Measurements from ENCODE around the gene PITRM1.
"Not testable (repeated sequence)": the region's sequence is repeated elsewhere in the genome, so short reads cannot be mapped to it uniquely, and the experiment has no call there.

PITRM1 gene

GRCh38 chr10:3199488-3199887 is 26.9 kb upstream of the PITRM1 start:
- no peak for DNase-seq (ENCODE audit: low read depth in 2 of 2, low spot score in 1 of 2)

DNA sequence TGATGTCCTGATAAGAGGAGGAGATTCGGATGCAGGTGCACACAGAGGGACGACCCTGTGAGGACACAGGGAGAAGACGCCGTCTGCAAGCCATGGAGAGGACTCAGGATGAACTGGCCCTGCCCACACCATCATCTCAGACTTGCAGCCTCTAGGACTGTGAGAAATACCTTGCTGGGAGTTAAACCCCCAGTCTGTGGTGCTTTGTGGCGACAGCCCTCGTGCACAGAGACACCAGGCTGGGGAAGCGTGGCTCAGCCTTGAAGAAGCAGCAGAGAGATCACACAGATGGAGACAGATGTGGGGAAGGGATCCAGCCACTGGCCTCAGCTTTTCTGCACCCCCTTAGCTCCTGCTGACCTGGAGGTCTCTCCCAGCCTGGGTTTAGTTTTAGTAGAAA is 26.3 kb upstream of the PITRM1 start:
- no peak for DNase-seq (ENCODE audit: low read depth in 2 of 2, low spot score in 1 of 2)

GRCh38 chr10:3197348-3198003 is 24.9 kb upstream of the PITRM1 start:
- peak; percentile 33 to 55 for DNase-seq (ENCODE audit: low read depth in 2 of 2, low spot score in 1 of 2)

- DNase-seq (ENCODE audit: low read depth in 2 of 2, low spot score in 1 of 2): no peak
Measured at GRCh38 chr10:3196958-3197347, 24.4 kb upstream of the PITRM1 start.

DNA sequence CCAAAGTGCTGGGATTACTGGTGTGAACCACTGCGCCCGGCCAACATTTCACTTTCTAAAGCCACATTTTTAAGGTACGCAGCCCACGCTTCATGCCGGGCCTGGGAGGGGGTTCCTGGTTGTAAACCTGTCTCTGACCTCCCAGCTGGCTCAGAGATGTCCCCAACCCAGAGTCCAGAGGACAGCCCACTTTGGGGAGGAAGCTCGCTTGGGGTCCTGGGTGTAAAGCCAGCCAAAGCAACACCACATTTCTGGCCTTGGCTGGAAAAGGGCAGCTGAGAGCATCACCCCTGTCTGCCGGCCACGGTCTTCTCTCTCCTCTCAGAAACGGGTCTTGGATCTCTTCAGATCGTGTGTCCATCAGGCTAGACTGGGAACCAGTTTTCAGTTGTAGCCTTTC is 23.9 kb upstream of the PITRM1 start:
- no peak for DNase-seq (ENCODE audit: low read depth in 2 of 2, low spot score in 1 of 2)

DNA sequence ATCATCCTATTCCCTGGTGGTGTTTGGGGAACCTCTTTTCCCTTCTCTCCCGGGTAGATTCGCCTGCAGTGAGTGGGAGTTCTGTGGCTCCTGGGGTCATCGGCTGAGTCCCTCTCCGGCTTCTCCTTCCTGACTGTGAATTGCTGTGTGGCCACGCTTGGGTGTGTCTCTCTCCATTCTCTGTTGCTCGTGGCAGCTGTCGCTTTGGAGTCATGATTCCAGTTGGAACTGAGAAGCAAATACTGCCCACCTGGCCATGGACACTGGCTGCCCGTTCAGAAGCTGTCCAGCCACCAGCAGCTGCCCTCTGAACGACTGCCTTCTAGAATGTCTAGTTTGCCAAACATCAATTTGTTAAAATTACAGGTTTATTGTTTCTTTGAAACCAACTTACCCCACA is 23.1 kb upstream of the PITRM1 start:
- no peak for DNase-seq (ENCODE audit: low read depth in 2 of 2, low spot score in 1 of 2)

DNA sequence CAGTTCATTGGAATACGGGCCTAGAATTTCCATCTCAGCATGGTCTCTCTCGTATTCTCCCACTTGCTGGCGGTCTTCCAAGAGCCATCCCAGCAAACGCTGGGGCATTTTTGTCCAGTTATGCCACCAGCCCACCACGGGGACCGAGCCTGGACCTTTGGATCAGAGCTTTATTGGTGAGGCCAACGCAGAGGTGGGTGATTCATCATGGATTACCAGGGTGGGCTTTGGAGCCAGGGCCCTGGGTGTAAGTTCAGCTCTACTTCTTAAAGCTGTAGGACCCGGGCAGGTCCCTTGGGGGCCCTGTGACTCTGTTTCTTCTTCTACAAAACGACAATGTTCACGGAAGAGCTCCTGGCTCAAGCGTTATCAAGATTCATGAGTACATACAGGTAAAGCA is 22.7 kb upstream of the PITRM1 start:
- no peak for DNase-seq (ENCODE audit: low read depth in 2 of 2, low spot score in 1 of 2)

- DNase-seq (ENCODE audit: low read depth in 2 of 2, low spot score in 1 of 2): no peak
Measured at GRCh38 chr10:3194871-3195270, 22.3 kb upstream of the PITRM1 start.

DNA sequence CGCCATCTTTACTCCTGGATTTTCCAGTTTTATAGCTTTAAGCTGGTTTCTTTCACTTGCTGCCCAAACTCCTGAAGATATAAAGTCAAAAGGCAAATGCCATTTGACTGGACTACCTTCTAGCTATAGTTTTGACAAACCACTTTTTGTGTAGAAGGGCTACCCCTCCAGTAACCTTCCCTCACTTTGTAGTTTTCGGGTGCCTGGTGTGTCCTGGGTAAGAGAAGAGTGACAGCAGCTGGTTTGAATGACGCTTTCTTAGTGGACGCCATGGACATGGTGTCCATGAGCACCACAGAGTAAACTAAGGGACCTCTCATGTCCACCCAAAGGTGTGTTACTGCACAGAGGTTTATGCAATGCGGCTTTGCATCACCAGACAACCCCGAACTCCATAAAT is 21.2 kb upstream of the PITRM1 start:
- DNase-seq (ENCODE audit: low read depth in 2 of 2, low spot score in 1 of 2): no peak

DNA sequence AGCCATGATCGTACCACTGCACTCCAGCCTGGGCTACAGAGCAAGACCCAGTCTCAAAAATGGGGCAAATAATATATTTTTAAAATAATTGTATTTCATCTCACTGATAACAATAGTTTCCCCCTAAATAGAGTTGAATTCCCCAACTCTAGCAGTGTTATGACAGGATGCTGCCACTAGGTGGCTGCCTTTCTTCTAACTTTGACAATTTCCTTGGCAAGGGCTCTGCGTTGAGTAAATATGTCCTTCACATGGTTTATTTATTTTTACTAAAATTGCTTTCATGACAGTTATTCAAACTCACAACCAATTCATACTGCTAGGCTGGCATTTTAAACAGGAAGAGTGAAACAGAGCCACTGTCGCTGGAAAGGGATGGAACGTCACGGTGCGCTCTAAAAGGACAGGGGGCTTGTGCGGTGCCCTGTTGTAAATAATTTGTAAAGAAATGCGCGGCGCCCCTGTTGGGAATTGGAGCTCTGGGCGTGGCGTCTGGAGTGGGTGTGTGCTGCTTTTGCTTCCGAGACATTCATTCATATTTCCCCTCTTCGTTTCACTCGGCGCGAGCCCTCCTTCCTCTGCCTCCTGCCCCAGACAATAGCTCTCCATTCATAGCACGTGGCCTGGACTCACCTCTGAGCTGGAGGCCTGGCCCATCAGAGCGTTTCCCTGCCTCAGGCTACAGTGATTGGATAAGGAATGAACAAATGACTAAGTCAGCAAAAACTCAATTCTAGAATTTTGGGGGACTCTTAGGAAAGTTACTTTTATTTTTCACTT is 20.5 kb upstream of the PITRM1 start:
- DNase-seq (ENCODE audit: low read depth in 2 of 2, low spot score in 1 of 2): peak in 1 of 2 donors; percentile 21

GRCh38 chr10:3190817-3191216 is 18.2 kb upstream of the PITRM1 start:
- no peak for DNase-seq (ENCODE audit: low read depth in 2 of 2, low spot score in 1 of 2)

GRCh38 chr10:3187229-3187628 is 14.6 kb upstream of the PITRM1 start:
- not testable (repeated sequence) for DNase-seq (ENCODE audit: low read depth in 2 of 2, low spot score in 1 of 2)

DNA sequence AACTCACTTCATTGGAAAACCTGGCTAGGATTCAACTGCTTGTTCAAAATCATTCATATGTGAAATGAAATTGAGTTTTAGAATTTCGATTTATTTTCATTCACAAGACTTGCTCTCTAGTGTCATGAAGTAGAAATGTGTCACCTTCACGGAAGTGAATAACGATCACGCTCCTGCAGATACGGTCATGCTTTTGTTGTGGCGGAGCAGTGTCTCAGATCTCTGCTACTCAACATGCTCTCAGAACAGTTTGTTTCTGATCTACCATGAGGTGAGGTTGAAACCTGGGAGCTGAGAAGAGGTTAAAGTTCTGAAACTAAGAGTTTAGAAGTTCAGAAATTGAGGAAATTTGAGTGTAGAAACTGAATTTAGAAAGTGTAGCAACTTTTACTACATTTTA is 13.8 kb upstream of the PITRM1 start:
- DNase-seq (ENCODE audit: low read depth in 2 of 2, low spot score in 1 of 2): no peak

- DNase-seq (ENCODE audit: low read depth in 2 of 2, low spot score in 1 of 2): no peak
Measured at GRCh38 chr10:3185386-3185785, 12.8 kb upstream of the PITRM1 start.

- no peak for DNase-seq (ENCODE audit: low read depth in 2 of 2, low spot score in 1 of 2)
Measured at GRCh38 chr10:3180355-3181025, 7.9 kb upstream of the PITRM1 start.

- no peak for DNase-seq (ENCODE audit: low read depth in 2 of 2, low spot score in 1 of 2)
Measured at GRCh38 chr10:3179174-3179573, 6.6 kb upstream of the PITRM1 start.

DNA sequence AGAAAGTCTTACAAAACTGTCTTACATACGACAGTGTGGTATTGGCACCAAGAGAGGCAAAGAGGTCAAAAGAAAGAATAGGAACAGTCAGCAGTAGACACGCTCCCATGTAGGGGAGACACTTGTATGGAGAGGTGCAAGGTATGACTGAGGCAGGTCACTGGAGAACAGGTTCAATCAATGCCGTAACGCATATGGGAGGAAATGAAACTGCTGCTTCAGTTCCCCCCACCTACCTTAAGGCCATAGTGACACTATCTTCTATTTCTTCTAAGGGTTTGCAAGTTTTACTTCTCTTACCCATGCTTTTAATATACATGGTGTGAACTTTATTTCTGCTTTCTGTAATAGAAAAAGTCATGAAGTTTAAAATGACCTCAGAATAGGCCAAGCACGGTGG is 5.5 kb upstream of the PITRM1 start:
- DNase-seq (ENCODE audit: low read depth in 2 of 2, low spot score in 1 of 2): no peak

DNA sequence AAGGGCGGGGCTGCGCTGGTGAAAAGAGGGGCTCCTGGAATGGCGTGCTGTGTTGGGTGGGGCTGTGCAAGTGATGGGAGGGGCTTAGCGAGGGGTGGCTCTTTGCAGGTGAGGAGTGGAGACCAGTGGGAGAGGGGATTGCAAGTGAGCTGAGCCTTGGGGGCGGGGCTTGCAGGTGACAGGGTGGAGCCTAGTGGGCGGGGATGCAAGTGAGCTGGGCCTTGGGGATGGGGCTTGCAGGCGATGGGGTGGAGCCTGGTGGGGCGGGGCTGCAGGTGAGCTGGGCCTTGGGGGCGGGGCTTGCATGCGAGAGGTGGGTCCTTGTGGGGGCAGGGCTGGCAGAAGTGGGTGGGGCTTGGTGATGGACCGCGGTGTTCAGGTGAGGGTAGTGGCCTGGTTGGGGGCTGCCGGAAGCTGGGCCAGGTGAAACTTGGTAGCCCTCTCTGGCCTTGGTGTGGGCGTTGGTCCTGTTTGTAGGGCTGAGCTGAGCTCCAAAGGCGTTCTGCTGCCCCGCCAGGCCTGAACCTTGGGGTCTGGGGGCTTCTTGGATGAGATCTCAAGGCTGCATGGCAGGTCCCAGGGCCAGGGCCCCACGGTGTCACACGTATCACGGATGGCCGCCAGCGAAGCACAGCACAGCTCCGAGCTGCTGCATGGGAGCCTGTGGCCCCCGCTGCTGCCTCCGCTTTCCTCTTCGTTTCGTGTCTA is 743 bp upstream of the PITRM1 start:
- no peak for DNase-seq (ENCODE audit: low read depth in 2 of 2, low spot score in 1 of 2)

DNA sequence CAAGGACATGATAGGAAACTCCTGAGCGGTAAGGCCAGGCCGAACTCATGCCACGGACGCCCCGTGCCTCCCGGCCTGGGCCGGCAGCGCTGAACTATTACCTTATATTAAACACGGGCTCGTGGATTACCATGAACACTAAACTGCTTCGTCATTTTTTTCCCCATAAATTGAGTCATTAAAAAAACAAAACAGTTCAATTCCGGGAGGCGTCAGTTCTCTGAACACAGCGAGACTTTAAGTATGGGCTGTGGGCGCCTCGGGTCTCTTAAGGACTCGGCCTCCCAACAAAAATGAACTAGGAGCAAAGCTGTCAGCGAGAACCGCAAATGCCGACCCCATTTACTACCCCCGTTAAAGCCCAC is 519 bp downstream of the PITRM1 start:
- peak; percentile 11 to 22 for DNase-seq (ENCODE audit: low read depth in 2 of 2, low spot score in 1 of 2)

DNA sequence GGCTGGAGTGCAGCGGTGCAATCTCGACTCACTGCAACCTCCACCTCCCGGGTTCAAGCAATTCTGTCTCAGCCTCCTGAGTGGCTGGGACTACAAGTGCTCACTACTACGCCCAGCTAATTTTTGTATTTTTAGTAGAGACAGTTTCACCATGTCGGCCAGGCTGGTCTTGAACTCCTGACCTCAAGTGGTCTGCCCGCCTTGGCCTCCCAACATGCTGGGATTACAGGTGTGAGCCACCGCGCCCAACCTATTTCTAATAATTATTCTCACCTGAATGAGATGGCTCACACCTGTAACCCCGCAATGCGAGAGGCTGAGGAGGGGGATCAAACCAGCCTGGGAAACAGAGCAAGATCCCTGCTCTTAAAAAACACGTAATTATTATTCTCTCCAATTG is 1.1 kb downstream of the PITRM1 start:
- DNase-seq (ENCODE audit: low read depth in 2 of 2, low spot score in 1 of 2): not testable (repeated sequence)

DNA sequence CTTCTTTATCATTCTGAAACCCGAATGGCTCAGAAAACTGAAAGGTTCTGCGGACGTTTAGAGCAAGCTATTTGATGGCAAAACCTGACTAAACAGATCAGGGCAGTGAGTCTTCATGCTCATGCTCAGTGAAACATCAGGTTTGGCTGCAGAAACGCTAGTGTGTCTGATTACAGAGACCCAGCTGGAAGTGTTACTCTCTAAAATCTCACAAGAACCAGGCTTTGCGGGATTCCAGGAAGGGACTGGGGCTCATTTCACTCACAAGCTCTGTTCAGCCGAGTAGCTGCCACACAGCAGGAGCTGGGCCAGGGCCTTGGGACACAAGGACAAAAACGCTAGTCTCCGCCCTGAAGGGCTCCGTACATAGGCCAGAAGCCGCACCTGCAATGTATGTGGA is 2.9 kb downstream of the PITRM1 start:
- no peak for DNase-seq (ENCODE audit: low read depth in 2 of 2, low spot score in 1 of 2)

DNA sequence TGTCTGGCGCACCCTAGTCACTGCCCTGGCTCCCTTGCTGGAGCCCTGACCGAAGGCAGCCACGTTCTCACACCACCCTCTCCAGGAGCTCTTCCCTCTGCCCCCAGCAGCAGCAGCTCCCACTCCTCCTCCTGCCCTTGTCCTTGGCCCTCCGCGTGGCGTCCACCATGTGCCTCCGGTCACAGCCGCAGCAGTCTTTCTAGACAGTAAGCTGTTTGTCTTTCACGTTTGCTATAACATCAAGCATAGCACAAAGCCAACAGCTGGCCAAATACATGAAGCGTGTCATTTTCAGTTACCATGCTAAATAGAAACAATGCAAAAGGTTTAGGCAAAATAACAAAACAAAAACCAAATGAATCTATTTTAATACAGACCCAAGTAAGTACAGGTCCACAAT is 3.3 kb downstream of the PITRM1 start:
- DNase-seq (ENCODE audit: low read depth in 2 of 2, low spot score in 1 of 2): no peak
